Lower leg skin (tissue), 3 donors: ENCODE data around the gene PCSK6.

ENCODE experiments used
- CTCF ChIP-seq, 3 donors: fragments of 450-650 bp; IDR thresholded peaks; one replicate each; pipeline ENCODE4 v1.5.1; 2016; ENCODE audit warnings: antibody characterized with exemption in 3 of 3, mild to moderate bottlenecking in 3 of 3, moderate library complexity in 2 of 3
- POLR2A ChIP-seq, 2 donors: fragments of 450-650 bp; IDR thresholded peaks; one replicate each; pipeline ENCODE4 v1.6.1; 2016 to 2017; ENCODE audit warnings: antibody characterized with exemption in 2 of 2, mild to moderate bottlenecking in 1 of 2, moderate library complexity in 1 of 2

GRCh38 chr15:101526890-101527289 is 37.4 kb upstream of the PCSK6 start:
- TF ChIP-seq CTCF (IDR thresholded peaks at IDR 0.05) (no peak), POLR2A (IDR thresholded peaks at IDR 0.05) (no peak)
